GM19238 (cell line): ENCODE results near the gene S100A1.

Experiments
- DNase-seq: peaks from one replicate; pipeline ENCODE4 v3.0.0; 2011; ENCODE audit warnings: low spot score; ENCODE audit not compliant: insufficient read length

Gene S100A1

DNA sequence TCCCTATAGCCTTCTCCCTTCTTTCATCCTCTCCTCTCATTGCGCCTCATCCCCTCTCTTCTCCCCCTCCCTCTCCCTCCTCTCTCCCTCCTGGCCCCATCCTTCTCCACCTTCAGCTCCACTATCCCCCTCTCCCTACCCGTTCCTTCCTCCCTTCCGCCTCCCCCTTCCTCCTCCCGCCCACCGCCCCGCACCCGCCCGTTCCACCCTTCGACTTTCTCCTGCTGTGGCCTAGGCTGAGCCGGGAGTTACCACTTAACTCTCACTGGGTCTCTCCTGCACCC is 51.8 kb downstream of the S100A1 start:
- no peak for DNase-seq
